DMS 273 (cell line): ENCODE measurements around the gene HEPH.
"Not testable (repeated sequence)": the region's sequence is repeated elsewhere in the genome, so short reads cannot be mapped to it uniquely, and the experiment has no call there.

ENCODE experiments used
- DNase-seq: peaks from one replicate; lab custom pipeline; 2025; ENCODE audit not compliant: unreplicated experiment; lab: John Stamatoyannopoulos, UW

Gene HEPH

GRCh38 chrX:66163849-66164411, at the start of gene HEPH:
TSS of gene HEPH (plus strand) at chrX:66164247. CDS start at chrX:66170571, 6,324 bp downstream.
- no peak for DNase-seq

- not testable (repeated sequence) for DNase-seq
Measured at GRCh38 chrX:66118722-66119121, 45.3 kb upstream of the HEPH start.

- DNase-seq: not testable (repeated sequence)
Measured at GRCh38 chrX:66121354-66121753, 42.7 kb upstream of the HEPH start.

GRCh38 chrX:66126662-66127061, 37.4 kb upstream of the HEPH start:
- DNase-seq: no peak

GRCh38 chrX:66130469-66130868, 33.6 kb upstream of the HEPH start:
- no peak for DNase-seq

- not testable (repeated sequence) for DNase-seq
Measured at GRCh38 chrX:66135284-66135683, 28.8 kb upstream of the HEPH start.

- no peak for DNase-seq
Measured at GRCh38 chrX:66142351-66142750, 21.7 kb upstream of the HEPH start.

- DNase-seq: no peak
Measured at GRCh38 chrX:66144258-66144657, 19.8 kb upstream of the HEPH start.

- DNase-seq: no peak
Measured at GRCh38 chrX:66149519-66149918, 14.5 kb upstream of the HEPH start.

GRCh38 chrX:66150163-66150562, 13.9 kb upstream of the HEPH start:
- DNase-seq: no peak

GRCh38 chrX:66162331-66162822, 1.7 kb upstream of the HEPH start:
- no peak for DNase-seq

GRCh38 chrX:66163447-66163846, 600 bp upstream of the HEPH start:
- no peak for DNase-seq

- no peak for DNase-seq
Measured at GRCh38 chrX:66164470-66164869, 423 bp downstream of the HEPH start.

- DNase-seq: no peak
Measured at GRCh38 chrX:66164931-66165330, 884 bp downstream of the HEPH start.

- DNase-seq: no peak
Measured at GRCh38 chrX:66166671-66167070, 2.6 kb downstream of the HEPH start.

GRCh38 chrX:66167431-66167830, 3.4 kb downstream of the HEPH start:
- no peak for DNase-seq

GRCh38 chrX:66176134-66176533, 12.1 kb downstream of the HEPH start:
- DNase-seq: no peak

GRCh38 chrX:66191563-66191962, 27.5 kb downstream of the HEPH start:
- no peak for DNase-seq

GRCh38 chrX:66193821-66194220, 29.8 kb downstream of the HEPH start:
- no peak for DNase-seq

- DNase-seq: no peak
Measured at GRCh38 chrX:66200050-66200664, 36.1 kb downstream of the HEPH start.

GRCh38 chrX:66200855-66201795, 37.1 kb downstream of the HEPH start:
- peak; percentile 6 for DNase-seq

GRCh38 chrX:66203114-66203513, 39.1 kb downstream of the HEPH start:
- no peak for DNase-seq
